Measurements from ENCODE around the gene ATP6V1G3. TPM values are rescaled to one million over a fixed set of nuclear protein-coding genes. Genes with fewer than 3 reads are reported as not detected.
"Not testable (repeated sequence)": the region's sequence is repeated elsewhere in the genome, so short reads cannot be mapped to it uniquely, and the experiment has no call there.

ATP6V1G3 gene
- total RNA-seq, result not detected

- no peak within 1 kb of the TSS for H3K4me3 Mint-ChIP-seq
- H3K36me3 Mint-ChIP-seq (ENCODE audit: low read depth), result no peaks in the 10 kb centered on the region
- peaks cover 27% of the 10 kb centered on the region for H3K4me1 Mint-ChIP-seq
- no peak within 1 kb of the TSS for H3K27ac Mint-ChIP-seq
- CTCF ChIA-PET, result no interaction called here
- DNase-seq, result no peak
- H3K27me3 Mint-ChIP-seq, result no peaks in the 10 kb centered on the region
- H3K9me3 Mint-ChIP-seq, result peaks cover 2% of the 10 kb centered on the region
- POLR2A ChIA-PET, result no interaction called here
These were observed at the start of gene ATP6V1G3 for GRCh38 chr1:198540580-198540979. Gene ATP6V1G3, minus strand, starts transcription at chr1:198540680. Its CDS starts 30 bp downstream, at chr1:198540650.

- Mint-ChIP-seq H3K4me3 (no peak overlapping the region), H3K36me3 (ENCODE audit: low read depth) (peaks cover 28% of the 10 kb centered on the region), H3K9me3 (peaks cover 24% of the 10 kb centered on the region), H3K27ac (no peak overlapping the region), H3K27me3 (no peaks in the 10 kb centered on the region), H3K4me1 (no peaks in the 10 kb centered on the region)
- ChIA-PET CTCF (no interaction called here), POLR2A (interaction anchor here (1.5 kb wide), 1 partner anchor 13 kb away, joined by 3 read pairs; no protein-coding TSS in a partner anchor)
- DNase-seq, result no peak
These were observed 48.4 kb upstream of the ATP6V1G3 start for GRCh38 chr1:198588845-198589244.

GRCh38 chr1:198584163-198584562 lies 43.7 kb upstream of the ATP6V1G3 start:
- ChIA-PET CTCF (interaction anchor here (1.0 kb wide), 1 partner anchor 8 kb away, joined by 3 read pairs; no protein-coding TSS in a partner anchor), POLR2A (interaction anchor here (1.0 kb wide), 1 partner anchor 9 kb away, joined by 3 read pairs; no protein-coding TSS in a partner anchor)
- Mint-ChIP-seq H3K9me3 (peaks cover 30% of the 10 kb centered on the region), H3K27ac (no peak overlapping the region), H3K4me3 (no peak overlapping the region), H3K4me1 (no peaks in the 10 kb centered on the region), H3K36me3 (ENCODE audit: low read depth) (peaks cover 19% of the 10 kb centered on the region), H3K27me3 (no peaks in the 10 kb centered on the region)
- DNase-seq, result no peak

GRCh38 chr1:198583209-198583802 lies 42.8 kb upstream of the ATP6V1G3 start:
- H3K4me3 Mint-ChIP-seq, POLR2A ChIA-PET, CTCF ChIA-PET, DNase-seq, H3K4me1 Mint-ChIP-seq, H3K27ac Mint-ChIP-seq, H3K27me3 Mint-ChIP-seq: not testable (repeated sequence)
- Mint-ChIP-seq H3K9me3 (peaks cover 25% of the 10 kb centered on the region), H3K36me3 (ENCODE audit: low read depth) (peaks cover 13% of the 10 kb centered on the region)

- H3K9me3 Mint-ChIP-seq, result peaks cover 16% of the 10 kb centered on the region
- ChIA-PET CTCF (no interaction called here), POLR2A (no interaction called here)
- H3K4me1 Mint-ChIP-seq, result peaks cover 4% of the 10 kb centered on the region
- no peak overlapping the region for H3K27ac Mint-ChIP-seq
- no peaks in the 10 kb centered on the region for H3K27me3 Mint-ChIP-seq
- H3K36me3 Mint-ChIP-seq (ENCODE audit: low read depth), result peaks cover 4% of the 10 kb centered on the region
- no peak overlapping the region for H3K4me3 Mint-ChIP-seq
- no peak for DNase-seq
These were observed 37.0 kb upstream of the ATP6V1G3 start for GRCh38 chr1:198577444-198577843.

- POLR2A ChIA-PET, result interaction anchor here (0.9 to 1.2 kb wide), 4 partner anchors 9 to 45 kb away, joined by 3 to 5 read pairs (median 3); no protein-coding TSS in a partner anchor
- peaks cover 7% of the 10 kb centered on the region for H3K9me3 Mint-ChIP-seq
- no peak overlapping the region for H3K27ac Mint-ChIP-seq
- H3K4me1 Mint-ChIP-seq, result peaks cover 4% of the 10 kb centered on the region
- no peak overlapping the region for H3K4me3 Mint-ChIP-seq
- no peak for DNase-seq
- H3K36me3 Mint-ChIP-seq (ENCODE audit: low read depth), result no peaks in the 10 kb centered on the region
- CTCF ChIA-PET, result interaction anchor here (1.1 kb wide), 1 partner anchor 9 kb away, joined by 3 read pairs; no protein-coding TSS in a partner anchor
- no peaks in the 10 kb centered on the region for H3K27me3 Mint-ChIP-seq
These were observed 35.5 kb upstream of the ATP6V1G3 start for GRCh38 chr1:198575798-198576641.

GRCh38 chr1:198575292-198575691 lies 34.8 kb upstream of the ATP6V1G3 start:
- ChIA-PET POLR2A (interaction anchor here (0.9 to 1.2 kb wide), 3 partner anchors 9 to 45 kb away, joined by 3 to 5 read pairs (median 3); no protein-coding TSS in a partner anchor), CTCF (no interaction called here)
- H3K9me3 Mint-ChIP-seq, result peaks cover 4% of the 10 kb centered on the region
- DNase-seq, result no peak
- H3K27me3 Mint-ChIP-seq, result no peaks in the 10 kb centered on the region
- no peak overlapping the region for H3K4me3 Mint-ChIP-seq
- H3K27ac Mint-ChIP-seq, result no peak overlapping the region
- peaks cover 4% of the 10 kb centered on the region for H3K4me1 Mint-ChIP-seq
- H3K36me3 Mint-ChIP-seq (ENCODE audit: low read depth), result no peaks in the 10 kb centered on the region

GRCh38 chr1:198574325-198574724 lies 33.8 kb upstream of the ATP6V1G3 start:
- H3K9me3 Mint-ChIP-seq, result peaks cover 3% of the 10 kb centered on the region
- ChIA-PET POLR2A (no interaction called here), CTCF (no interaction called here)
- no peak overlapping the region for H3K4me3 Mint-ChIP-seq
- H3K36me3 Mint-ChIP-seq (ENCODE audit: low read depth), result no peaks in the 10 kb centered on the region
- H3K4me1 Mint-ChIP-seq, result peaks cover 4% of the 10 kb centered on the region
- no peaks in the 10 kb centered on the region for H3K27me3 Mint-ChIP-seq
- no peak for DNase-seq
- no peak overlapping the region for H3K27ac Mint-ChIP-seq

- Mint-ChIP-seq H3K9me3 (peaks cover 8% of the 10 kb centered on the region), H3K4me3 (no peak overlapping the region), H3K4me1 (peaks cover 19% of the 10 kb centered on the region), H3K27me3 (no peaks in the 10 kb centered on the region), H3K27ac (no peak overlapping the region), H3K36me3 (ENCODE audit: low read depth) (peaks cover 11% of the 10 kb centered on the region)
- CTCF ChIA-PET, result no interaction called here
- POLR2A ChIA-PET, result no interaction called here
- peak; percentile 28 for DNase-seq
These were observed 24.2 kb upstream of the ATP6V1G3 start for GRCh38 chr1:198564716-198565115.

GRCh38 chr1:198564157-198564556 lies 23.7 kb upstream of the ATP6V1G3 start:
- Mint-ChIP-seq H3K27ac (no peak overlapping the region), H3K27me3 (no peaks in the 10 kb centered on the region), H3K4me1 (peaks cover 19% of the 10 kb centered on the region), H3K9me3 (peaks cover 8% of the 10 kb centered on the region), H3K36me3 (ENCODE audit: low read depth) (peaks cover 11% of the 10 kb centered on the region), H3K4me3 (no peak overlapping the region)
- ChIA-PET CTCF (no interaction called here), POLR2A (no interaction called here)
- DNase-seq, result no peak

- DNase-seq, result no peak
- CTCF ChIA-PET, result no interaction called here
- Mint-ChIP-seq H3K4me1 (peaks cover 20% of the 10 kb centered on the region), H3K36me3 (ENCODE audit: low read depth) (peaks cover 11% of the 10 kb centered on the region), H3K9me3 (peaks cover 8% of the 10 kb centered on the region), H3K27me3 (no peaks in the 10 kb centered on the region), H3K27ac (no peak overlapping the region), H3K4me3 (no peak overlapping the region)
- POLR2A ChIA-PET, result no interaction called here
These were observed 23.1 kb upstream of the ATP6V1G3 start for GRCh38 chr1:198563583-198563982.

- Mint-ChIP-seq H3K27ac (no peak overlapping the region), H3K36me3 (ENCODE audit: low read depth) (peaks cover 3% of the 10 kb centered on the region), H3K4me1 (peaks cover 44% of the 10 kb centered on the region), H3K4me3 (no peak overlapping the region), H3K27me3 (no peaks in the 10 kb centered on the region), H3K9me3 (peaks cover 7% of the 10 kb centered on the region)
- POLR2A ChIA-PET, result interaction anchor here (1.1 kb wide), 1 partner anchor 9 kb away, joined by 5 read pairs; no protein-coding TSS in a partner anchor
- CTCF ChIA-PET, result no interaction called here
- no peak for DNase-seq
These were observed 19.7 kb upstream of the ATP6V1G3 start for GRCh38 chr1:198560161-198560560.

- Mint-ChIP-seq H3K4me1 (peaks cover 44% of the 10 kb centered on the region), H3K27ac (no peak overlapping the region), H3K27me3 (no peaks in the 10 kb centered on the region), H3K9me3 (peaks cover 7% of the 10 kb centered on the region), H3K4me3 (no peak overlapping the region), H3K36me3 (ENCODE audit: low read depth) (peaks cover 3% of the 10 kb centered on the region)
- CTCF ChIA-PET, result no interaction called here
- POLR2A ChIA-PET, result interaction anchor here (1.1 kb wide), 1 partner anchor 8 kb away, joined by 5 read pairs; no protein-coding TSS in a partner anchor
- DNase-seq, result no peak
These were observed 18.9 kb upstream of the ATP6V1G3 start for GRCh38 chr1:198559362-198559761.

Data from activated CD4-positive, alpha-beta memory T cell treated with anti-CD3 and anti-CD28 coated beads, Interleukin-2, amount 10 ng/mL, durations not matched to agents 7 days and 5 days (primary cell).